GM18858 (cell line): Measurements from ENCODE around the gene SPPL2C.
"Not testable (repeated sequence)": the region's sequence is repeated elsewhere in the genome, so short reads cannot be mapped to it uniquely, and the experiment has no call there.

ENCODE experiments used
- ATAC-seq: cut with Tn5 transposase; IDR thresholded peaks from one replicate; pipeline ENCODE4 v1.9.1; 2021; ENCODE audit not compliant: unreplicated experiment

SPPL2C gene

GRCh38 chr17:45848868-45849535 lies 4.3 kb downstream of the SPPL2C start:
- no peak for ATAC-seq

GRCh38 chr17:45849536-45849990 lies 4.9 kb downstream of the SPPL2C start:
- ATAC-seq = no peak

GRCh38 chr17:45850011-45850410 lies 5.3 kb downstream of the SPPL2C start:
- ATAC-seq = no peak

- no peak for ATAC-seq
These were observed 5.8 kb downstream of the SPPL2C start for GRCh38 chr17:45850468-45850867.

GRCh38 chr17:45851022-45851421 lies 6.3 kb downstream of the SPPL2C start:
- no peak for ATAC-seq

- no peak for ATAC-seq
These were observed 6.8 kb downstream of the SPPL2C start for GRCh38 chr17:45851464-45851863.

- no peak for ATAC-seq
These were observed 7.2 kb downstream of the SPPL2C start for GRCh38 chr17:45851873-45852272.

- no peak for ATAC-seq
These were observed 8.0 kb downstream of the SPPL2C start for GRCh38 chr17:45852535-45853297.

GRCh38 chr17:45854209-45854608 lies 9.5 kb downstream of the SPPL2C start:
- no peak for ATAC-seq

GRCh38 chr17:45855691-45856336 lies 11.1 kb downstream of the SPPL2C start:
- no peak for ATAC-seq

GRCh38 chr17:45857977-45858708 lies 13.5 kb downstream of the SPPL2C start:
- ATAC-seq = no peak

- no peak for ATAC-seq
These were observed 16.5 kb downstream of the SPPL2C start for GRCh38 chr17:45861165-45861564.

- not testable (repeated sequence) for ATAC-seq
These were observed 17.4 kb downstream of the SPPL2C start for GRCh38 chr17:45862127-45862526.

GRCh38 chr17:45863857-45864654 lies 19.4 kb downstream of the SPPL2C start:
- ATAC-seq = no peak

GRCh38 chr17:45867171-45867570 lies 22.5 kb downstream of the SPPL2C start:
- no peak for ATAC-seq

- no peak for ATAC-seq
These were observed 23.0 kb downstream of the SPPL2C start for GRCh38 chr17:45867702-45868101.

GRCh38 chr17:45868276-45868675 lies 23.6 kb downstream of the SPPL2C start:
- no peak for ATAC-seq

GRCh38 chr17:45869676-45870341 lies 25.1 kb downstream of the SPPL2C start:
- ATAC-seq = no peak

GRCh38 chr17:45870342-45870974 lies 25.8 kb downstream of the SPPL2C start:
- ATAC-seq = no peak
